MM.1S (cell line): ENCODE measurements around the gene CACNA1C.

ENCODE experiments used
- EZH2 ChIP-seq: fragments of 300-600 bp; sonication (generic); optimal IDR thresholded peaks from 2 replicates; pipeline ENCODE3; 2017; ENCODE audit warnings: low read depth, mild to moderate bottlenecking, antibody characterized with exemption, low read length, mixed read lengths
- TF ChIP-seq, protein P1 (sequence below): fragments of 300-600 bp; sonication (generic); IDR thresholded peaks from 2 replicates; pipeline ENCODE4 v1.5.1; 2016; ENCODE audit warnings: antibody characterized with exemption, low read length, mixed read lengths

DNA sequence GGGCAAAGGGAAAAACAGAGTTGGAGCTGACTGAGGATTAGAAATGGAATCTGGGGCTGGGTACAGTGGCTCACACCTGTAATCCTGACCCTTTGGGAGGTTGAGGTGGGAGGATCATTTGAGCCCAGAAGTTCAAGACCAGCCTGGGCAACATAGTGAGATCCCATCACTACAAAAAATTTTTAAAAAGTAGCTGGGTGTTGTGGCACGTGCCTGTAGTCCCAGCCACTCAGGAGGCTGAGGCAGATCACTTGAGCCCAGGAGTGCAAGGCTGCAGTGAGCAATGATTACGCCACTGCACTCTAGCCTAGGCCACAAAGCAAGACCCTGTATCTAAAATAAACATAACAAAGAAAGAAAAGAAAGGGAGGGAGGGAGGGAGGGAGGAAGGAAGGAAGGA, 33.7 kb upstream of the CACNA1C start:
- TF ChIP-seq, protein P1, sequence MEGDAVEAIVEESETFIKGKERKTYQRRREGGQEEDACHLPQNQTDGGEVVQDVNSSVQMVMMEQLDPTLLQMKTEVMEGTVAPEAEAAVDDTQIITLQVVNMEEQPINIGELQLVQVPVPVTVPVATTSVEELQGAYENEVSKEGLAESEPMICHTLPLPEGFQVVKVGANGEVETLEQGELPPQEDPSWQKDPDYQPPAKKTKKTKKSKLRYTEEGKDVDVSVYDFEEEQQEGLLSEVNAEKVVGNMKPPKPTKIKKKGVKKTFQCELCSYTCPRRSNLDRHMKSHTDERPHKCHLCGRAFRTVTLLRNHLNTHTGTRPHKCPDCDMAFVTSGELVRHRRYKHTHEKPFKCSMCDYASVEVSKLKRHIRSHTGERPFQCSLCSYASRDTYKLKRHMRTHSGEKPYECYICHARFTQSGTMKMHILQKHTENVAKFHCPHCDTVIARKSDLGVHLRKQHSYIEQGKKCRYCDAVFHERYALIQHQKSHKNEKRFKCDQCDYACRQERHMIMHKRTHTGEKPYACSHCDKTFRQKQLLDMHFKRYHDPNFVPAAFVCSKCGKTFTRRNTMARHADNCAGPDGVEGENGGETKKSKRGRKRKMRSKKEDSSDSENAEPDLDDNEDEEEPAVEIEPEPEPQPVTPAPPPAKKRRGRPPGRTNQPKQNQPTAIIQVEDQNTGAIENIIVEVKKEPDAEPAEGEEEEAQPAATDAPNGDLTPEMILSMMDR: no peak
- TF ChIP-seq EZH2: no peak
